ENCODE data around the gene IFNA14.
"Not testable (repeated sequence)": the region's sequence is repeated elsewhere in the genome, so short reads cannot be mapped to it uniquely, and the experiment has no call there.

The IFNA14 gene

DNA sequence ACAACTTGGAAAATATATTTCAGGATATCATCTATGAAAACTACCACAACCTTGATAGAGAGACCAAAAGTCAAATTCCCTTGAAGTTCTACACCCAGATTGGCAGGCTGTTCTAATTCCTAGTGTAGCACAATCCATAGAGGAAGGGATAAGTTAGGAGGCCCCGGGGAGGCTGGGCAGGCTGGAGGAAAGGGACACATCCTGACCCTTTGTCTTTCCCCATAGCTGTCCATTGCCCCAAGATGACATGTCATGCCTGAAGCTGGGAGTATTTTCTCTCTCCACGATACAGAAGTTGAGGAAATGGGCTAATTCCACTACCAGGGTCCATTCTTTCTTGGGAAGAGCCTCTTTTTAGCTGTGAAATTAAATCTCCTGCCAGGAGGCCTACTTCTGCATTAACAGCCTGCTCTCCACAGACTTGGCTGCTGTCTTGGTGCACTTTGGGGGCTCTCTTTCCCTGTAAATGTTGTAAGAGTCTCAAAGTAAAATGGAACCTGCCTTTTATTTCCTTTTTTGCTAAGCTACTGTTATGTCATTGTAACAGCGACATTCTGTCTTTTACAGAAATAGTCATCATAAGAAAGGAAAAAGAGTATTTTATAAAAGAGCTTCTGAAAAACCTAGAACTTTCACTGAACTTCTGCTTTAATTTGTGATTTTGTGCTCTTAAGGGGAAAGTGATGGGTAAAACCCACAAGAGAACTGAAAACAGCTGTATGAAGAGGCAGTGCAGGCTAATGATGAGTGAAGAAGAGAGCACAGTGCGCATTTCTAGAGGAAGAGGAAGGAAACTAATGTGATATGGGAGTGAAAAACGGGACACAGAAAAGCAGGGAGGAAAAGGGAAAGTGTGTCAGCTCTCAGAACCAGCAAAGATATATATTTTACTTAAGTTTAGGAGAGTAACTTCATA lies 26.1 kb downstream of the IFNA14 start:
- DNase-seq (ENCODE audit: low read depth, low spot score), result peak; percentile 7

DNA sequence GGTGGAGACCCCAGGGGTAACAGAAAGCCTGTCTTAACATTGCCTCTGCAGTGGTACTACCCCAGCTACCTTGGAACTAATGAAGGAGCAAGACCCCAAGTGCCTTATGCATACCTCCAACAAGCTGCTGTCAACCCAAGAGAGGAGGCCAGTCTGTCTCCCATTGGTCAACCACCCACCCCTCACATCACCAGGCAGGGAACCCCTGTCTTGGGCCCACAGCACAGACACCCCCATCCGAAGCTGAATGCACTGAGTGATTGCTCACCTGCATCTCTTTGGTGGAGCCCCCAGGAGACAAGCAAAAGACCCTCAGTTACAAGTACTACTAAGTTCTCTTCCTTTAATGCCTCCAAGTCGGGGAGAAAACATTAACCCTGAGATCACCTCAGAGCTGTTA lies 27.6 kb downstream of the IFNA14 start:
- DNase-seq (ENCODE audit: low read depth, low spot score), result not testable (repeated sequence)

DNA sequence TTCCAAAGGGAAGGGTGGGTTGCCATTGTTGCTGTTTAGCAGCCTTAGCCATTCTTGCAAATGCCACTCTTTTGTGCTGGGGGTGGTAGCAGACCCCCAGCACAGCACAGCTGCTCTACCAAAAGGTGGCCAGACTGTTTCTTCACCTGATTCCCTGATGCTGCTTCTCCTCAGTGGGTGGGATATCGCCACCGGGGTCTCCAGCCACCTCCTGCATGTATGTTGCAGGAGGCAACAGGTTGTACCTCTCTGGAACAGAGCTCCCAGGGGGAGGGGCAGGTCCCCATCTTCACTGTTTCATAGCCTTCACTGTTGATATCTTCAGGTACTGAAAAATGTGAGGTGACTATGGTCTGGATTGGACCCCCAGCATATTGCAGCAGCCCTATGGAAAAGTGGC lies 29.0 kb downstream of the IFNA14 start:
- not testable (repeated sequence) for DNase-seq (ENCODE audit: low read depth, low spot score)

DNA sequence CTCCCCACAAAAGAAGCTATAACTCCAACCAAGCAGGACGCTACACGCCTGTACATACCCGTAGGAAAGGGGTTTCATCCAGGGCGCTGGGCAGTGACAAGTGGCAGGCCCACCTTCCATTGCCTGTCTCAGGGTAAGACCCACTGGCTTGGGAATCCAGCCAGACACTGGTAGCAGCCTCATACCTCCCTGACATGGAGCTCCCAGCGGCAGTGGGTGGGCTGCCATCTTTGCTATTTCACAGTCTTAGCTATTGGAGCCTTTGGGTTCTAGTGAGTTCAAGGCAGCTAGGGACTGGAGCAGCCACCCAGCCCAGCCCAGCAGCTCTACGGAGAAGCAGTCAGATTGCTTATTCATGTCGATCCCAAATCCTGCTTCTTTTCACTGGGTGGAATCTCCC lies 29.5 kb downstream of the IFNA14 start:
- no peak for DNase-seq (ENCODE audit: low read depth, low spot score)

DNA sequence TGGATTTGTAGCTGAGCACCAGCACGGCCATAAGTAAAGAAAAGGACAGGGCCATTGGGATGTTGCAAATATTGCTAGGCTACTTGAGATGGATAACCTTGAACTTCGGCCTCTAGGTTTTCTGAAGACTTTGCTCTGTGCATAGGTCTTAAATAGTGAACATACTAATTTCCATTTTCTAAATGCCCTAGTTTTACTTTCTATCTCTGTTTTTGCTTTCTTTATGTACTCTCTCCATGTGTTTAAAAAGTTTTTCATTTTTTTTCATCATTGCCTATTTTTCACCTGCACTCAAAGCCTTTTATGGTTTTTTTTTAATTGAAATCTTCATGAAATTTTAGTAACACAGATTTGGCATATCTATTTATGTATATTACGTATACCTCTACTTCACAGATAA lies 32.8 kb downstream of the IFNA14 start, which contains the start of gene IFNA10:
IFNA10 (minus strand) TSS at position 101 of the 400 bp plus-strand sequence; CDS start at position 55, 46 bp downstream.
- DNase-seq (ENCODE audit: low read depth, low spot score), result not testable (repeated sequence)

DNA sequence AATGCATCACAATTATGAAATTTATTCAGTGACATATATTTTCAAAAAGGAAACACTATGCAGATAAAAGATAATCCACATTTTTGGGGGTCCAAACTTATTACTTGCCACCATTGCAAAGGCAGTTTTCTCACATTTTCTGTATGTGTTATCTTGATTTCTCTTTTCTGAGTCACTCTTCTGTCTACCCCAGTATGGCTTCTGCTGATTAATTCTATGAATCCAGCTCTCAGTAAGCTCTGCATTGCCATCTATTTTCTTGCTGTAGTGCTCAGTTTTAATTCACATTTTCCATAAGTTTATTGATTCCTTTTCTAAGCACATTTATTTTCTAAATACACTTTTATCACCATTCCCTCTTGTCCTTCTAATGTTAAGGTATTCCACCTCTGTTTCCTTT lies 34.6 kb downstream of the IFNA14 start:
- DNase-seq (ENCODE audit: low read depth, low spot score), result no peak

DNA sequence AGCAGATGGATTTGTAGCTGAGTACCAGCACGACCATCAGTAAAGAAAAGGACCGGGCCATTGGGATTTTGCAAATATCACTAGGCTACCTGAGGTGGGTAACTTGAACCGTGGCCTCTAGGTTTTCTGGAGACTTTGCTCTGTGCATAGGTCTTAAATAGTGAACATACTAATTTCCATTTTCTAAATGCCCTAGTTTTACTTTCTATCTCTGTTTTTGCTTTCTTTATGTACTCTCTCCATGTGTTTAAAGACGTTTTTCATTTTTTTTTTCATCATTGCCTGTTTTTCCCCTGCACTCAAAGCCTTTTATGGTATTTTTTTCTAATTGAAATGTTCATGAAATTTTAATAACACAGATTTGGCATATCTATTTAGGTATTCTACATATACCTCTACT lies 37.7 kb downstream of the IFNA14 start, which contains the start of gene IFNA7:
IFNA7 (minus strand) TSS at position 101 of the 400 bp plus-strand sequence; CDS start at position 61, 40 bp downstream.
- DNase-seq (ENCODE audit: low read depth, low spot score), result not testable (repeated sequence)

DNA sequence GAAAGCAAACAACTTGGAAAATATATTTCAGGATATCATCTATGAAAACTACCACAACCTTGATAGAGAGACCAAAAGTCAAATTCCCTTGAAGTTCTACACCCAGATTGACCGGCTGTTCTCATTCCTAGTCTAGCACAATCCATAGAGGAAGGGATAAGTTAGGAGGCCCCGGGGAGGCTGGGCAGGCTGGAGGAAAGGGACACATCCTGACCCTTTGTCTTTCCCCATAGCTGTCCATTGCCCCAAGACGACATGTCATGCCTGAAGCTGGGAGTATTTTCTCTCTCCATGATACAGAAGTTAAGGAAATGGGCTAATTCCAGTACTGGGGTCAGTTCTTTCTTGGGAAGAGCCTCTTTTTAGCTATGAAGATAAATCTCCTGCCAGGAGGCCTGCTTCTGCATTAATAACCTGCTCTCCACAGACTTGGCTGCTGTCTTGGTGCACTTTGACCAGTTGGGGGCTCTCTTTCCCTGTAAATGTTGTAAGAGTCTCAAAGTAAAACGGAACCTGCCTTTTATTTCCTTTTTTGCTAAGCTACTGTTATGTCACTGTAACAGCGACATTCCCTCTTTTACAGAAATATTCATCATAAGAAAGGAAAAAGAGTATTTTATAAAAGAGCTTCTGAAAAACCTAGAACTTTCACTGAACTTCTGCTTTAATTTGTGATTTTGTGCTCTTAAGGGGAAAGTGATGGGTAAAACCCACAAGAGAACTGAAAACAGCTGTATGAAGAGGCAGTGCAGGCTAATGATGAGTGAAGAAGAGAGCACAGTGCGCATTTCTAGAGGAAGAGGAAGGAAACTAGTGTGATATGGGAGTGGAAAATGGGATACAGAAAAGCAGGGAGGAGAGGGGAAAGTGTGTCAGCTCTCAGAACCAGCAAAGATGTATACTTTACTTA lies 44.7 kb downstream of the IFNA14 start:
- peak; percentile 13 for DNase-seq (ENCODE audit: low read depth, low spot score)

All from astrocyte of the hippocampus (primary cell).